Psoas muscle (tissue), 8 donors: ENCODE measurements around the gene KIAA0825. TPM values are rescaled to one million over a fixed set of nuclear protein-coding genes. Genes with fewer than 3 reads are reported as not detected.

Source experiments
- ATAC-seq, 4 donors: fragments of 200-7000 bp; cut with Tn5 transposase; one replicate each; pipeline ENCODE4 v1.9.1; 2020; ENCODE audit warnings: moderate library complexity in 3 of 4, mild to moderate bottlenecking in 2 of 4
- DNase-seq, 2 donors: peaks; one replicate each; pipeline ENCODE4 v3.0.0-alpha.2; 2020
- H3K27ac ChIP-seq: fragments of 200-600 bp; one replicate; pipeline ENCODE4 v1.8.0; 2022
- H3K27me3 ChIP-seq, 3 donors: fragments of 200-600 bp in 1 of 3; one replicate each; pipeline versions ENCODE4 v1.6.1 to v1.8.0; 2013 to 2022; ENCODE audit warnings: low read length in 2 of 3, mild to moderate bottlenecking in 2 of 3, moderate library complexity in 1 of 3; ENCODE audit not compliant: insufficient read depth in 3 of 3
- H3K36me3 ChIP-seq, 2 donors: fragments of 200-600 bp in 1 of 2; one replicate each; pipeline versions ENCODE4 v1.6.1 to v1.8.0; 2013 to 2022; ENCODE audit warnings: low read depth in 1 of 2, mild to moderate bottlenecking in 1 of 2, moderate library complexity in 1 of 2; ENCODE audit not compliant: insufficient read depth in 1 of 2
- H3K4me1 ChIP-seq: fragments of 200-600 bp; one replicate; pipeline ENCODE4 v1.8.0; 2022
- H3K4me3 ChIP-seq: fragments of 200-600 bp; one replicate; pipeline ENCODE4 v1.8.0; 2022; ENCODE audit warnings: mild to moderate bottlenecking
- H3K9me3 ChIP-seq: fragments of 200-600 bp; one replicate; pipeline ENCODE4 v1.8.0; 2022
- CTCF ChIP-seq: fragments of 200-600 bp; IDR thresholded peaks from one replicate; pipeline ENCODE4 v1.8.0; 2022; ENCODE audit warnings: antibody characterized with exemption
- WGBS, 3 donors: extraction: QIAGEN DNeasy Blood & Tissue Kit; methylation state at CpG; one replicate each; pipeline versions ENCODE4 v1.1.6 to v1.1.7; 2013; 5-methylcytosine and 5-hydroxymethylcytosine counted together
- intact Hi-C, 2 donors: fragments of 100-400 bp; cut with DNase I; formaldehyde crosslinking; loops; one replicate each; pipeline versions ENCODE4 v1.11.0 to v1.14.2; 2022
- polyA plus RNA-seq, 3 donors: library from polyadenylated mRNA; stranded (reverse); fragments of 200-250 nt; gene quantifications; one replicate each; pipeline ENCODE4 v1.2.3, GENCODE V29; 2013
- total RNA-seq, 4 donors: library from RNA; stranded (reverse); fragmentation: NEBNext Ultra II Directional in 2 of 4; extraction: Animal tissue kit (Norgen Biotek cat#: 25700) in 2 of 4; gene quantifications; one replicate each; pipeline versions ENCODE4 v1.2.1 to v1.2.4, GENCODE V29; 2021 to 2023
- donor health status: healthy with polysubstance abuse.
- donor health status: DM: no; HTN: no; CAD: no; lungs with moderate emphysema.
- donor health status: Bipolar disorder and iron deficiency.
- donor health status: healthy.
- donor health status: DM: yes; HTN: yes; CAD: no.
- donor health status: DM: no; HTN: no; CAD: no.
- donor health status: DM: no; HTN: no; CAD: no.
- donor health status: DM: yes; HTN: yes; CAD: no.

KIAA0825 gene
- total and polyA plus RNA-seq, 7 donors = 0.41 to 1.5 (median 1.1) TPM

DNA sequence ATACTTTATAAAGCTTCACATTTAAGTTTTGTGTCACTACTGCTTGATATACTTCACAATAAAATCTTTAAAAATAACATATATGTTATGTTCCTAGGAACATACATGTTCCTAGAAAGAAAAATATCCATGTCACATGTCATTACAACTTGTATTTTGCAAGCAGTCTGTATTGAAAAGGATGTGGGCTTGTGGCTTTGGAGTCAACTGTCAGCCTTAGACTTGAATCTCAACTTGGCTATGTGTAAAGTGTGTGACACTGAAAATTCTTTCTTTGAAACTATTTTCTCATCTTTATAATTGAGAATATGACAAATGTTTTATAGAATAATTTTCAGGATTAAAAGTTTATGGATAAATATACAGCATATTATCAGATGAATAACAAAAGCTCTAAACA is 273.1 kb downstream of the KIAA0825 start:
- Histone ChIP-seq H3K36me3 (no peaks in the 10 kb centered on the region), H3K27ac (no peak overlapping the region), H3K4me3 (no peak overlapping the region), H3K4me1 (no peaks in the 10 kb centered on the region), H3K27me3 (no peaks in the 10 kb centered on the region), H3K9me3 (peaks cover 5% of the 10 kb centered on the region)
- intact Hi-C loops = no loop called here
- TF ChIP-seq CTCF = no peak
- DNase-seq (no peak), ATAC-seq (no peak)

DNA sequence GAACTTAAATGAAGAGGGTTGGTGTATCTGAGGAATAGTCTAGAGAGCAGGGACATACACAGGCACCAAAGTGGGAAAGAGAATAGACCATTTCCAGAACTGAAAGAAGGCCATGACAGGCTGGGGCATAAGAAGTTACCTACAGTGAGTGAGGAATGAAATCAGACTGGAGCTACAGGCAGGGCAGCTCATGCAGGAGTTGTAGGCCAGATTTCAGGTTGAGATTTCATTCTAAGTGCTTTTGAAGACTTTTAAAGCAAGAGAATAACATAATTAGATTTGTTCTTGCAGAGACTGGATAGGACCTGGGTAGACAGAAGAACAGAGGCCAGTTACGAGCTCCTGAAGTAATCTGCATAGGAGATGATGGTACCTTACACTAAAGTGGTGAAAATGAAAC is 280.8 kb downstream of the KIAA0825 start:
- TF ChIP-seq CTCF = no peak
- ATAC-seq (no peak), DNase-seq (no peak)
- 92 to 100% (median 96%) methylated on average over 1 of the region's 1 CpG for WGBS, 3 donors
- H3K27me3 ChIP-seq = no peaks in the 10 kb centered on the region
- H3K9me3 ChIP-seq = no peaks in the 10 kb centered on the region
- intact Hi-C loops = no loop called here
- no peaks in the 10 kb centered on the region for H3K4me1 ChIP-seq
- no peak overlapping the region for H3K4me3 ChIP-seq
- no peaks in the 10 kb centered on the region for H3K36me3 ChIP-seq
- H3K27ac ChIP-seq = no peak overlapping the region

GRCh38 chr5:94335936-94336335 is 282.5 kb downstream of the KIAA0825 start:
- ATAC-seq (no peak), DNase-seq (no peak)
- Histone ChIP-seq H3K27ac (no peak overlapping the region), H3K27me3 (no peaks in the 10 kb centered on the region), H3K9me3 (no peaks in the 10 kb centered on the region), H3K36me3 (no peaks in the 10 kb centered on the region), H3K4me1 (no peaks in the 10 kb centered on the region), H3K4me3 (no peak overlapping the region)
- no peak for TF ChIP-seq CTCF
- WGBS, 3 donors = 78 to 87% (median 80%) methylated on average over 2 of the region's 2 CpGs
- intact Hi-C loops = no loop called here

DNA sequence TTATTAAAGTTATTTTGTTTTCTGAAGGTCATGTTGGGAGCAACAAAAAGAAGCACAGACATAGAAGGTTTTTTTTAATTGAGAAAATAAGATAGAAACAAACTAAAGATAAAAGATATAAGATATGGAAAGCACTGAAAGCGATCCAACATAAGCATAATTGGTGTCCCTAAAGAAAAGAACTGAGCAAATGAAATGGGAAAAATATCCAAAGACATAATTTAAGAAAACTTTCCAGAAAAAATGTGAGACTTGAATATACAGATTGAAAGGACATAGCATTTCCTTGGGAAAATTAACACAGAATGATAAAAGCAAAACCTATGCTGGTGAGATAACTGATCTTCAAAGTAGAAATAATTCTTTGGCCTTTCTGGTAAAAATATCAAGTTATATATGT is 289.3 kb downstream of the KIAA0825 start:
- 86 to 96% (median 90%) methylated on average over 1 of the region's 1 CpG for WGBS, 3 donors
- Histone ChIP-seq H3K4me1 (no peaks in the 10 kb centered on the region), H3K36me3 (no peaks in the 10 kb centered on the region), H3K4me3 (no peak overlapping the region), H3K9me3 (peaks cover 18% of the 10 kb centered on the region), H3K27ac (no peak overlapping the region), H3K27me3 (no peaks in the 10 kb centered on the region)
- TF ChIP-seq CTCF = no peak
- ATAC-seq (no peak), DNase-seq (no peak)
- intact Hi-C loops = no loop called here

DNA sequence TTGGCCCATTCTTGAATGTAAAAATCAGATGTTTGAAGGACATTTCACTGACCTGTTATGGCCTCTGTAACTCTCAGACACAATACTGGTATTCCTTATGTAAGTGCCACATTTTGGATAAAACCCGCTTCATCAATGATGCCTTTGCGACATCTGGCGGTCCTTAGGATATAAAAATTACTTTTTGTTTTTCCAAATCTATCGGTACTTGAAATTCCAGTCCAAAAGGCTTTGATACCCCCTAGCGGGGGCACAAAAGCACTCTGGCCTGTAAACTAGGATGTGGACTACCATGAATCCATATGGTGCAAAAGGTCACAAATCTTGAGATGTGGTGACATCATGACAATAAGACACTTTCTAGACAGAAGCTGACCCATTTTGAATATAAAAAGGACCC is 291.8 kb downstream of the KIAA0825 start:
- peaks cover 18% of the 10 kb centered on the region for H3K9me3 ChIP-seq
- H3K36me3 ChIP-seq = no peaks in the 10 kb centered on the region
- no peak overlapping the region for H3K27ac ChIP-seq
- TF ChIP-seq CTCF = no peak
- no peak overlapping the region for H3K4me3 ChIP-seq
- ATAC-seq = no peak
- H3K4me1 ChIP-seq = no peaks in the 10 kb centered on the region
- intact Hi-C loops = no loop called here
- H3K27me3 ChIP-seq = no peaks in the 10 kb centered on the region
- 96 to 98% (median 98%) methylated on average over 5 of the region's 5 CpGs for WGBS, 3 donors
- no peak for DNase-seq
